Measurements from ENCODE around the gene GABRR3.
A peak's percentile ranks its signal among the peaks of the same experiment; 100 is the strongest.

The GABRR3 gene

GRCh38 chr3:98035208-98035607 is at the start of gene GABRR3:
Gene GABRR3, minus strand, starts transcription at chr3:98035315. Its CDS starts 328 bp downstream, at chr3:98034987.
- no peak for DNase-seq

GRCh38 chr3:98073486-98073885 is 38.4 kb upstream of the GABRR3 start:
- no peak for DNase-seq

GRCh38 chr3:98070840-98071239 is 35.7 kb upstream of the GABRR3 start:
- DNase-seq = no peak

DNA sequence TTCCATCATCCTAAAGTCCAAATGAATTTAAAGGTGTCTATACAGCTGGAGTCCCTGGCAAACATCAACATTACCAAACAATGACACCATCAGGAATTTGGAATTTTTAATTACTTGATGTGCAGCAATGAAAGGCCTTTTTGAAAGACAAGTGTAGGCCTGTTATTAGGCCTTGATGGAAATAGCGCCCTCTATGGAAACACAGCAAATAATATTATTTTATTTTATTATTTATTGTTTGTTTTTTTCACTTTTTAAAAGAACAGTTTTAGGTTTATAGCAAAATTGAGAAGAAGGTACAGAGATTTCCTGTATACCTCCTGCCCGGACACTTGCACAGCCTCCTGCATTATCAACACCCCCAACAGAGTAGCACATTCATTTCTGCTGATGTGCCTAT is 33.7 kb upstream of the GABRR3 start:
- DNase-seq = no peak

GRCh38 chr3:98058244-98058960 is 23.3 kb upstream of the GABRR3 start:
- no peak for DNase-seq

DNA sequence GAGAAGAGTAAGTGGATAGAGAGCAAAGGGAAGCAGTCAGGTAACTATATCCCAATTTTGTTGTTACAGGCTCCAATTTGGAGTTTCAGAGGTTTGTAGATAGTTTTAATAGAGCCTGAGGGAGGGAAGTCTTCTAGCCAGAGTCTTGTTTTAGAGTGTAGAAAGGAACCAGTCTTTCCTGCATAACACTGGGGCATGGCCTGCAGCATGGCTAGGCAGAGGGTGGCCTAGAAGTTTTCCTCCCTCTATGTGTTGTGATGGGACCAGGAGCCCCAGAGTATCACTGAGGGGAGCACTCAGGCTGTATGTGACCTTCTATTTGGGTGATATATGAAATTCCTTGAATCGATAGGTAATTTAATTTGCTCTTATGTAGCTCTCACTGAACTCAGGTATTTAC is 22.5 kb upstream of the GABRR3 start:
- no peak for DNase-seq

- DNase-seq = no peak
Observed at GRCh38 chr3:98056035-98056434, 20.9 kb upstream of the GABRR3 start.

- DNase-seq = no peak
Observed at GRCh38 chr3:98049271-98049670, 14.2 kb upstream of the GABRR3 start.

- no peak for DNase-seq
Observed at GRCh38 chr3:98048586-98048985, 13.5 kb upstream of the GABRR3 start.

DNA sequence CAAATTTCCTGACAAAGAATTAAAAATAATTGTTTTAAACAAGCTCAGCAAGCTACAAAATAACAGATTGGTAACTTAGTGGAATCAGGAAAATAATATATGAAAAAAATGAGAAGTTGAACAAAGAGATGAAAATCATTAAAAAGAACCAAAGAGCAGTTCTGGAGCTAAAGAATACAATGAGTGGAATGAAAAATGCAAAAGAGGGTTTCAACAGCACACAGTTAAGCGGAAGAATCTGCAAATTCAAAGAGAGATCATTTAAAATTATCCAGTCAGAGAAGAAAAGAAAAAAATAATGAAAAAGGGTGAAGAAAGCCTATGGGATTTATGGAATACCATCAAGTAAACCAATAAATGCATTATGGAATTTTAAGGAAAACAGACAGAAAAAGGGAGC is 6.2 kb upstream of the GABRR3 start:
- no peak for DNase-seq

GRCh38 chr3:98039322-98040024 is 4.4 kb upstream of the GABRR3 start:
- DNase-seq = peak; percentile 89

- no peak for DNase-seq
Observed at GRCh38 chr3:98038876-98039275, 3.8 kb upstream of the GABRR3 start.

DNA sequence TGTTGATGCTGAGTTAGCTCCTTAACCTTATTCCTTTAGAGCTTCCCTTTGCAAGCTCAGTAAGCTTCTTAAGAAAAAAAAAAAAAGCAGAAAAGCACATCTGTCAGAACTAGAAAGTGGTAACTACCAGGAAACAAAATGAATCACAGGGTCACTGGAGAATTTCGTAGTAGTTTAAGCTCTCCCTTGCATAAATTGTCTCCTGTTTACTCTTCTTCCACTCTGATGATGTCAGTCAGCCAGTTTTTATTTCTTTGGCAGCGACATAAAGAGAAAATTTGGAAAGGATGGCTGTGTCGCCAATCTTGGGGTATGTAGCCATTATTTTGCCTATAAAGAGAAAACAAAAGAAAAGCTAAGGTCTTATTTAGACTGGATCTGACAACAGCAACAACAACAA is 3.2 kb upstream of the GABRR3 start:
- no peak for DNase-seq

- DNase-seq = no peak
Observed at GRCh38 chr3:98034486-98034885, 629 bp downstream of the GABRR3 start.

GRCh38 chr3:98034036-98034435 is 1.1 kb downstream of the GABRR3 start:
- DNase-seq = no peak

- no peak for DNase-seq
Observed at GRCh38 chr3:98032904-98033303, 2.2 kb downstream of the GABRR3 start.

- no peak for DNase-seq
Observed at GRCh38 chr3:98032265-98032664, 2.9 kb downstream of the GABRR3 start.

DNA sequence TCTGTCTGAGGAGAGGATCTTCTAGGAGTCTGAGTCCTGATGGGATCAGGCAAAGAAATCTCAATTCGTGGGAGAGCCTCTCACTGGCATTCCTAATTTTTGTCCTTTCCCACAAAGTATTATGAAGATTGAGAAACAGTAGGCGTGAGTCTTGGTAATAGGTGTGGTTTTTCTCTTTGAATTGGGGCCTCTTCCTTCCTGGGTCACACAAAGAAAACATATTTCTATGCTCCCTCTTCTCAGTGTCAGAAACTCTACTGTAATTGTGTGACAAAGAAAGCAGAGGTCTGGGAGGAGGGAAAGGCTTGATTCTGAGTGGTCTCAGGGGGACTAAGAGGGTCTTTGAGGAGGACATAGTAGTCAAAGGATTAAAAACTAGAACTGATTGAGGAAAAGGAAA is 6.0 kb downstream of the GABRR3 start:
- DNase-seq = peak; percentile 21

DNA sequence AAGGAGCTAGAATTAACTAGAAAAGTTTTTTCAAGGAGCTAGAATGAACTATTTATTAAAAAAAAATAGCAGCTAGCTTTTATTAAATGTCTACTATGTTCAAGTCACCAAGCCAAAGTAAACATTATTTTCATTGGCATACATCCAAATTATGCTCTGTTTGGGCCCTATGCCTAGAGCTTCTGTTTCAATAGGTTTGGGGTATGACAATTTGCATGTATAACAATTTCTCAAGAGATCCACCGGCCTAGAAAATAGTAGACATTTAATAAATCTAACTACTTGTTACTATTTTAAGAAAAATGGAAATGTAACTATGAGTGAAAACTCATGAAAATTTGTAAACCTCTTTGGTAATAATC is 8.0 kb downstream of the GABRR3 start:
- no peak for DNase-seq

DNA sequence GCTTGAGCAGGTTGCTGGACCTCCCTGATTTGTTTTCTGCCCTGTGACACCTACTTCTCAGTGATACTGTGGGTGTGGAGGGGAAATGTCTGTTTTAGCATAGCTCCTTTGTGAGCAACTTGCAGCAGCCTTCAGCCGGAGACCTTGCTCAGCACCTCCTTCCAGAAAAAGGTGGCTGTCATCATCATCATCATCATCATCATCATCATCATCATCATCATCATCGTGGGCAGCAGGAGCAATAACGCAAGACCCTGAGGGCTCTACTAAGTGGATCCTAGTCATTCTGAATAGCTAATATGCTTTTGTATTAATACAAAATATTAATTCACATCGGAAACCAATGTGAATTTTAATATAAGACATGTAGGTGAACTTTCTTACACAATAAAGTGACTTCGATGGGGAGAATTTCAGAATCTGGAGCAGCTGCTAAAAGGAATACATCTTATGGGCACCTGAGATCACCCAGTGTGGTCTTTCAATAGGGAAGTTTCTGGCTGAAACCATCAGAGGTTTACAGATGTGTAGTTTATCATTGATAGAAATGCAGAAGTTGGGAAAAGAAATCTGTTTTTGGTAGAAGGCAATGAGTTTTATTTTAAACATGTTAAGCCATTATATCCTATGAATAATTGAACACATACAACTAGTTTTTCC is 8.6 kb downstream of the GABRR3 start:
- DNase-seq = no peak

DNA sequence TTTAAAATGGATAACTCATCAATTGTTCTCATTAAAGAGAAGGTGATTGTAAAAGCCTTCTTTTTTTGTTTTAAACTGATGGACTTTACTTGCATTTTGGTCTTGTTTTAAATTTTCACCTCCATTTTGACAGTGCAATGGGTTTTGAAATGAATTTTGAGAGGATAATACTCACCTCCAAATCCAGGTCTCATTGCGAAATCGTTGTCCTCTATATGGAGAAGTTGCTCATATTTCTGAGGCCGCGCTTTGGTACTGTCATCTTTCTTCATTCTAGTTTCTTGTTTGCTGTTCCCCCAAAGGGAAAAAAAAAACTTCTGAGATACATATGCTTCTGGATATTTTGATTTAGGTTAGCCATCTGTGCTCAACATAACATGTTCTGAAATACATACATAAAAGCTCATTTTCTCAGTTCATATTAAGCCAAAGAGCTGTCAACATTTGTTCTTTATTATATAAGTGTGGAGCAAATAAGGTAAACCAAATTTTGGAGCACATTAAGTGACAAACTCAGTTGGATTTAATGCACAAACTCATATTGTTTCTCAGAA is 9.6 kb downstream of the GABRR3 start:
- DNase-seq = no peak

- peak; percentile 86 for DNase-seq
Observed at GRCh38 chr3:98022978-98023820, 11.9 kb downstream of the GABRR3 start.
